Loucy (cell line): Measurements from ENCODE around the gene MAST4.

Experiments
- EZH2phosphoT487 ChIP-seq: fragments of 200-600 bp; IDR thresholded peaks from 2 replicates; pipeline ENCODE4 v1.6.1; 2018; ENCODE audit warnings: antibody characterized with exemption, mild to moderate bottlenecking, moderate library complexity, borderline replicate concordance
- TF ChIP-seq, protein P1 (sequence below): fragments of 200-600 bp; sonication (generic); conservative IDR thresholded peaks from 2 replicates; pipeline ENCODE4 v1.5.1; 2014; ENCODE audit warnings: mild to moderate bottlenecking, antibody characterized with exemption, low read length

DNA sequence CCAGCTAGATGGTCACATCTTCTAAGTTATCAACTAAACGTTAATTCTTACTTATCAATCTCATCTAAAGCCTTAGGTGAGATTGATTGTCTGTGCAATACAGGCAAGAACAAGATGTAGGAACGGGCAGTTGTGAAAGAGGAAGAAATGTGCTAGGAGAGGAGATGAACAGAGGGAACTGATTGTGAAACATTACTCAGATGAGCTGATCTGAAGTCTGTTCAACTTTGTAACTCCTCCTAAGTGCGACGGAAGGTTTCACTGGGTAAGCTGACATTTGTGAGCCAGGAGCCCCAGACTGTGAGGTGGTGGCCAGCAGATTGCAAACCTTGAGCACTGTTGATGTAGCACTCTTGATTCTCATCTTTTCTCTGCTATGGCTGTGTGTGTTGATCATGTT is 396.4 kb downstream of the MAST4 start:
- TF ChIP-seq, protein P1, sequence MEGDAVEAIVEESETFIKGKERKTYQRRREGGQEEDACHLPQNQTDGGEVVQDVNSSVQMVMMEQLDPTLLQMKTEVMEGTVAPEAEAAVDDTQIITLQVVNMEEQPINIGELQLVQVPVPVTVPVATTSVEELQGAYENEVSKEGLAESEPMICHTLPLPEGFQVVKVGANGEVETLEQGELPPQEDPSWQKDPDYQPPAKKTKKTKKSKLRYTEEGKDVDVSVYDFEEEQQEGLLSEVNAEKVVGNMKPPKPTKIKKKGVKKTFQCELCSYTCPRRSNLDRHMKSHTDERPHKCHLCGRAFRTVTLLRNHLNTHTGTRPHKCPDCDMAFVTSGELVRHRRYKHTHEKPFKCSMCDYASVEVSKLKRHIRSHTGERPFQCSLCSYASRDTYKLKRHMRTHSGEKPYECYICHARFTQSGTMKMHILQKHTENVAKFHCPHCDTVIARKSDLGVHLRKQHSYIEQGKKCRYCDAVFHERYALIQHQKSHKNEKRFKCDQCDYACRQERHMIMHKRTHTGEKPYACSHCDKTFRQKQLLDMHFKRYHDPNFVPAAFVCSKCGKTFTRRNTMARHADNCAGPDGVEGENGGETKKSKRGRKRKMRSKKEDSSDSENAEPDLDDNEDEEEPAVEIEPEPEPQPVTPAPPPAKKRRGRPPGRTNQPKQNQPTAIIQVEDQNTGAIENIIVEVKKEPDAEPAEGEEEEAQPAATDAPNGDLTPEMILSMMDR: no peak
- TF ChIP-seq EZH2phosphoT487: no peak
